PFSK-1 (cell line): ENCODE data around the gene CUL9.

Experiments
- FOXP2 ChIP-seq: optimal IDR thresholded peaks from 2 replicates; pipeline ENCODE3; 2011; ENCODE audit warnings: borderline replicate concordance, control low read depth, inconsistent platforms; ENCODE audit not compliant: insufficient read depth; ENCODE audit errors: extremely low read length, extremely low read depth
- POLR2AphosphoS5 ChIP-seq: IDR thresholded peaks from 2 replicates; pipeline ENCODE4 v1.6.1; 2012; ENCODE audit warnings: low read depth, mild to moderate bottlenecking, control low read depth, low read length, moderate library complexity
- SIN3A ChIP-seq: IDR thresholded peaks from 2 replicates; pipeline ENCODE4 v1.6.1; 2012; ENCODE audit warnings: mild to moderate bottlenecking, low read length, moderate library complexity, borderline replicate concordance; ENCODE audit not compliant: insufficient read depth
- TAF1 ChIP-seq: IDR thresholded peaks from 2 replicates; pipeline ENCODE4 v1.6.1; 2012; ENCODE audit warnings: low read length, control low read depth, borderline replicate concordance; ENCODE audit not compliant: insufficient read depth
- TF ChIP-seq, protein P1 (sequence below), 2 experiments: IDR thresholded peaks; 2 replicates each; pipeline versions ENCODE4 v1.6.1 to v1.8.0; 2011 to 2012; ENCODE audit warnings: low read depth in 2 of 2, low read length in 2 of 2, control low read depth in 1 of 2, inconsistent platforms in 1 of 2, mild to moderate bottlenecking in 1 of 2, moderate library complexity in 1 of 2; ENCODE audit not compliant: insufficient read depth in 1 of 2

Gene CUL9

DNA sequence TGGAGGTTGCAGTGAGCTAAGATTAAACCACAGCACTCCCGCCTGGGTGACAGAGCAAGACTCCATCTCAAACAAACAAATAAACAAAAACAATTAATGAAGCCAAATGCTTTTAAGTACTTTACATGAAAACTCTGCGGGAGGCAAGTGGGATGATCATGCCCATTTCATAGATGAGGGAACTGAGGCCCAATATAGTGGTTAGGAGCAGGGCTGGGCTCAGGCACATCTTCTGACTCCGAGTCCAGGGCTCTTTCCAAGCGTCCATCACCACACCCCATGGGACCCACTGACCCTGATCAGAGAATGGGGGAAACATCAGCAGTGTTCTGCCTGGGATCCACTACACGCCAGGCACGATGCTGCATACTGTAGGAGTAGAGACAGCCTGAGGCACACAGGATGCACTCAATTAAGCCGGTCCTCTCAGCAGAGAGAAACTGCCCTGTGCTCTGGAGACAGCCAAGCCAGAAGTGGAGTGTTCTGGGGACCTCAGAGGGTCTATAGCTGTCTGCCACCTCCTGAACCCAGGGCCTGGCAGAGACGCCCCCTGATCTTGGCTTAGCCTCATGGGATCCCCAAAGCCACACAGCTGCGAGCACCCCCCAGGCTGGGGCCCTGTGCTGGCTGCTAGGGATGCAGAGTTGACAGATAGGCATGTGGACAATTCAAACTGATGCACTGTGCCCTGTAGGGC is 74.8 kb downstream of the CUL9 start:
- TF ChIP-seq POLR2AphosphoS5 = no peak
- no peak for TF ChIP-seq TAF1
- no peak for TF ChIP-seq SIN3A
- no peak for TF ChIP-seq FOXP2

DNA sequence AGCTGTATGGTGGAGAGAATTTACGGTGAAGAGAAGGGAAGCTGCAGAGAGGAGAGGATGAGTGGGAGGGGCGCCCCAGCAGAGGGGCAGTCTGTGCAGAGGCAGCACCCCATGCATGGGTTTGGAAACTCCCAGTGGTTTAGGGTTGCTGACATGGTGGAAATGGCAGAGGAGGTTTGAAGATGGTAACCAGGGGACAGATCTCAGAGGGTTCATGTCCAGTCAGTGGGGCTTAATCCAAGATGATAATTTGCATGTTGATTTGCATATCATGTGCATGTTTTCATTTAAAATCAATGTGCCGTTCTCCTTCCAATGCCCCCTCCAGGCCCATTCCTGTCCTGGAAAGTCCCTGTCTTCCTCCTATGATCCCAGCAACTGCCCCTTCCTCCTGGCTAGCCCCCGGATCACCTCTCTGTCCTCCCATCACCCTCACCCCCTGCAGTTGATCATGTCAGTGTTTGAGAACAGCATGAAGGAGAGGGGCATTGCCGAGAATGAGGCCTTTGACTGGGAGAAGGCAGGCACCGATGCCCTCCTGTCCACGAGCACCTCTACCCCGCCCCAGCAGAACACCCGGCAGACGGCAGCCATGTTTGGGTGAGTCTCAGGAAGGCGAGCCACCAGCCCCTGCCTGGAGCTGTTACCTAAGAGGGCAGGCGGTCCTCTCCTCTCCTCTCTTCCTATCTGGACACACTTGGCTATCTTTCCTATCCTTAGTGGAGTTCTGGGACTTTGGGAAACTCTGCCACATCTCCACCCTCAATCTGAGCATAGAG is 75.6 kb downstream of the CUL9 start:
- TF ChIP-seq POLR2AphosphoS5 (no peak), FOXP2 (no peak), TAF1 (no peak), SIN3A (no peak)
- TF ChIP-seq, protein P1, sequence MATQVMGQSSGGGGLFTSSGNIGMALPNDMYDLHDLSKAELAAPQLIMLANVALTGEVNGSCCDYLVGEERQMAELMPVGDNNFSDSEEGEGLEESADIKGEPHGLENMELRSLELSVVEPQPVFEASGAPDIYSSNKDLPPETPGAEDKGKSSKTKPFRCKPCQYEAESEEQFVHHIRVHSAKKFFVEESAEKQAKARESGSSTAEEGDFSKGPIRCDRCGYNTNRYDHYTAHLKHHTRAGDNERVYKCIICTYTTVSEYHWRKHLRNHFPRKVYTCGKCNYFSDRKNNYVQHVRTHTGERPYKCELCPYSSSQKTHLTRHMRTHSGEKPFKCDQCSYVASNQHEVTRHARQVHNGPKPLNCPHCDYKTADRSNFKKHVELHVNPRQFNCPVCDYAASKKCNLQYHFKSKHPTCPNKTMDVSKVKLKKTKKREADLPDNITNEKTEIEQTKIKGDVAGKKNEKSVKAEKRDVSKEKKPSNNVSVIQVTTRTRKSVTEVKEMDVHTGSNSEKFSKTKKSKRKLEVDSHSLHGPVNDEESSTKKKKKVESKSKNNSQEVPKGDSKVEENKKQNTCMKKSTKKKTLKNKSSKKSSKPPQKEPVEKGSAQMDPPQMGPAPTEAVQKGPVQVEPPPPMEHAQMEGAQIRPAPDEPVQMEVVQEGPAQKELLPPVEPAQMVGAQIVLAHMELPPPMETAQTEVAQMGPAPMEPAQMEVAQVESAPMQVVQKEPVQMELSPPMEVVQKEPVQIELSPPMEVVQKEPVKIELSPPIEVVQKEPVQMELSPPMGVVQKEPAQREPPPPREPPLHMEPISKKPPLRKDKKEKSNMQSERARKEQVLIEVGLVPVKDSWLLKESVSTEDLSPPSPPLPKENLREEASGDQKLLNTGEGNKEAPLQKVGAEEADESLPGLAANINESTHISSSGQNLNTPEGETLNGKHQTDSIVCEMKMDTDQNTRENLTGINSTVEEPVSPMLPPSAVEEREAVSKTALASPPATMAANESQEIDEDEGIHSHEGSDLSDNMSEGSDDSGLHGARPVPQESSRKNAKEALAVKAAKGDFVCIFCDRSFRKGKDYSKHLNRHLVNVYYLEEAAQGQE (IDR thresholded peaks at IDR 0.05; ENCODE audit: insufficient read depth in 1 of 2, low read depth in 2 of 2, low read length in 2 of 2) = no peak

DNA sequence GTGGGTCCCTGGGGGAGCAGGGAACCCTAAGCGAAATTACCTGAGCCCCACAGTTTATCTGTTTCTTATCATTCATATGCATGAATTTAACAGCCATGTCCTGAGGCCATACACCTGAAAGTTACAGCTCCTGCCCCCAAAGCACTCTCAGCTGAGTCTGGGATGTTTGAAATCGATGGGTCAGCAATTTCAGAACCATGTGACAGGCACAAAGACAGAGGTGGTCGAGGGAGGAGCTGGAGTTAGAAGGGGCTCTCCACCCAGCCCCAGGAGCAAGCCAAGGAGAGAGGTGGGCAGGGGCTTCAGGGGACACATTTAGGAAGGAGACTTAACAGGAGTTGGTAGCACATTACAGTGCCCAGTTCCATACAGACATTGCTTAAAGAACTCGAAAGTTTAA is 76.2 kb downstream of the CUL9 start:
- TF ChIP-seq, protein P1 (IDR thresholded peaks at IDR 0.05; ENCODE audit: insufficient read depth in 1 of 2, low read depth in 2 of 2, low read length in 2 of 2) = no peak
- TF ChIP-seq FOXP2 (no peak), TAF1 (no peak), POLR2AphosphoS5 (no peak), SIN3A (no peak)

DNA sequence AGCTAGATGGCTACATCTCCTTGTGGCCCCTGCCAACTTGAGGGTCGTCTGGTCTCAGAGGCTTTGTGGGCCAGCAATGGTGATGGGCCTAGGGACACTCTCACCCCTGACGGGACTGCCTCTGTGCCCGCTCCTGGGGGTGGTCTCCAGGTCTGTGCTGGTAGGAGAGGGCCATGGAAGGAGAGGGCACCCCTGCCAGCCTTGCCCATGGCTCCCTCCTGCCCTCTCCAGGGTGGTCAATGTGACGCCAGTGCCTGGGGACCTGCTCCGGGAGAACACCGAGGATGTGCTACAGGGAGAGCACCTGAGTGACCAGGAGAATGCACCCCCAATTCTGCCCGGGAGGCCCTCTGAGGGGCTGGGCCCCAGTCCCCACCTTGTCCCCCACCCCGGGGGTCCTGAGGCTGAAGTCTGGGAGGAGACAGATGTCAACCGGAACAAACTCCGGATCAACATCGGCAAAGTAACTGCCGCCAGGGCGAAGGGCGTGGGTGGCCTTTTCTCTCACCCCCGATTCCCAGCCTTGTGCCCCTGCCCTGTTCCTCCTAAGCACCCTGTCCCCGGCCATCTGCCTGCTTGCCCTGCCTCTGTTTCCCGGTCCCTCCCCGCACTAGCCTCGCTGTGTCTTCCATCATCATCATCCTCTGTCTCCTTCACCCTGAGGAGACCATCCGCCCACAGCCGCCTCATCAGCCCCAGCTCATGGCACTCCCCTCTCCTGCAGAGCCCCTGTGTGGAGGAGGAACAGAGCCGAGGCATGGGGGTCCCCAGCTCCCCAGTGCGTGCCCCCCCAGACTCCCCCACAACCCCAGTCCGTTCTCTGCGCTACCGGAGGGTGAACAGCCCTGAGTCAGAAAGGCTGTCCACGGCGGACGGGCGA is 77.1 kb downstream of the CUL9 start:
- TF ChIP-seq TAF1 (no peak), FOXP2 (no peak), SIN3A (no peak), POLR2AphosphoS5 (no peak)
- TF ChIP-seq, protein P1 (IDR thresholded peaks at IDR 0.05; ENCODE audit: insufficient read depth in 1 of 2, low read depth in 2 of 2, low read length in 2 of 2) = no peak

DNA sequence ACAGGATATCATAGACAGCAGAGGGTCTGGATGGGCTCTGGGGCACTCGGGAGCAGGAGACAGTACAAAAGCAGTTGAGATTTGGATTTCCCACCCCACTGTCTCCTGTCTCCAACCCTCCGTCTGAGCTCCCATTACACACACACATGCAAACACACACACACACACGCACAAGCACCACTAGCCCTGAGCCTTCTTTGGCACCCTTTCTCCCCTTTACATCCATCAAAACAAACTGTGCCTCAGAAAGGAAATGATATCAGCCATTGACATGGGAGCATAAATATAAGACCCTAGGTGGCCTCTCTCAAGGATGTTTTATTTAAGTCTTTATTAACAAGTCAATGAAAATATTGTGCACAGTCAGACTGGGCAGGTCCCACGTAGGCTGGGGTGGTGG is 78.8 kb downstream of the CUL9 start:
- no peak for TF ChIP-seq TAF1
